Retina (tissue), 1 donor: ENCODE data around the gene FCN3.
"Not testable (repeated sequence)": the region's sequence is repeated elsewhere in the genome, so short reads cannot be mapped to it uniquely, and the experiment has no call there.

ENCODE experiments used
- DNase-seq: peaks from one replicate; pipeline ENCODE4 v3.0.0-alpha.2; 2016

The FCN3 gene

GRCh38 chr1:27374362-27375086, at the start of gene FCN3:
Gene FCN3, minus strand, starts transcription at chr1:27374824. Its CDS starts 6 bp downstream, at chr1:27374818.
- no peak for DNase-seq

DNA sequence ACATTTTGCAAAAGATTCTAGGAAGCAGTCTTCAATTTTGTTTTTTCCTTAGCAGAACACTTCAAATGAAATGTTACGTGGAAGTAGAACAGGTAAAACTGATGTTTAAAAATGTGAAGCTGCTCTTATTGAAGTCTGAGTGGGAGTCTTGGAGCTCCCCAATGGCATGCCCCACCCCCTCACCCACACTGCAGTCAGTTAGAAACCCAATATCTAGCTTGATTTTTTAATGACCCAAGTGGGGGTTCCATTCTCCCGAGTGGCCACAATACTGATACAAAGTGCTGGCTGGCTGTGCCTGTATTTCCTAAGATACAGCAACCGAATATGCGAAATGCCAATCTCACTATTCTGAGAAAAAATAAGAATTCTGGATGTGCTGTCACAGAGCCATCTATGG, 49.1 kb upstream of the FCN3 start:
- DNase-seq, result no peak

DNA sequence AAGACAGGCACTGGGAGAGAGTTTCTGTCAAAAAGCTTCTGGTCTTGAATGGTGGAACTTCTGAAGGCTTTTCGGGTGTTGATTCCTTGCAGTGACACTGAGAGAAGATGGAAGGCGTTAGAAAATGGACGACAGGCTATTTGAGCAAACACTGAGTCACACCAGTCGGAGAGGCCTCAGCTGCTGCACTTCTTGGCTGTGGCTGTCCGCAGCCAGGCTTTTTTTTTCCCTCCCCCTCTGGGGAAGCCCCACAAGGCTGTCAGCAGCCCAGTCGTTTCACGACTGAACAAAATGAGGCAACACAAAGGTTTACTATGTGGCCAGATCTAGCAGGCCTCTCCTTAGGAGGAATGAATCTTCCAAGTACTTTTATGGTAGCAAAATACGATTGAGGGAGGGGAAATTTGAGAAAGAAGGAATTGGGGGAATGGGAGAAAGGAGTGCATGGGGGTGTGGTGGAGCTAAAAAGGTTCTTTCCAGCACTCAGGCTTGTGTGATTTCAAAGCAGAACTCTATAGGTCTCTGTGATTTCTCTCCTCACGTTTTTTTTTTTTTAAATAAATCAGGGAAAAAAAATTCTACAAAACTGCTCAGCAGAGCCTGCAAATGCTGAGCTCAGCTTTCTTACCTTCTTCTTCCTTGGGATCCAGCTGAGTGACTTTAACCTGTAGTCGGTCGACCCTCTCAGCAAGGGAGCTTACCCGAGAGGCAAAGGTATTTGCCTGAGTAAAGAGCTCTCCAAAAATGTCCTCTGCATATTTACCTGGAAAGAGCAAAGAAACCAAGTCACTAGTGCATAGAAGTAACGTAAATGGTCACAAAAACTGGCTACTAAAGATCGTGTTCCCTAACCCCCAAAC, 43.9 kb upstream of the FCN3 start:
- DNase-seq, result no peak

GRCh38 chr1:27417713-27418112, 43.1 kb upstream of the FCN3 start:
- DNase-seq, result no peak

DNA sequence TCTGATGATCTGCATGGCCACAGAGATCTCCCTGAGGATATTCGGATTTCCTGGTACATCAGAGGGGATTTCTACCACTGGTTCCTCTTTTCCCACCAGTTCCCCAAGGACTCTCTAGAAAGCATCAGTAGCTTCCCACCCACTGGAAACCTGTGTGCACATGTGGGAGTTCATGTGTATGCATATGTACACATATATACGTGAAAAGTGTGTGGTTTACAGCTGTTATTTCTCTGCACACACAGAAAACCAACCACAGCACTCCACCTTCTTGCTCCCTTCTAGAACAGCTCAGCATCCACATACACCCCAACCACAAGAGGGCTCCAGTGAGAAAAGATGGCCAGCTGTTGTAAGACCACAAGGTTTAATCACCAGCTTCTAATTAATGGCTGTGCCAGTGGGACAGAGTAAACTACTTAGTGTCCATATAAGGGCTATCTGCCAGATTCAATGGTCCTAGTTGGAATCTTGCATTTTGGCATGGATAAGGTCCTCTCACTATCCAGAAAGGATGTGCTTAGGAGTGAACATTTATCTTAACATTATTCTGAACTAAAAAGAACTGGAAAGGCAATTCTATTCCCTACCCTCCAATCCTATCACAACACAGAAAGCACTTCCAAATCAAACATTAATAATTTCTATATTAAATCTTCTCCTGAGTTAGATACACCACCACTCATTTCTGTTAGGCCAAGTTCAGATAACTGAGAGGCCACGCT, 41.9 kb upstream of the FCN3 start:
- DNase-seq, result no peak

- DNase-seq, result no peak
Observed at GRCh38 chr1:27414091-27414490, 39.5 kb upstream of the FCN3 start.

GRCh38 chr1:27413004-27413403, 38.4 kb upstream of the FCN3 start:
- no peak for DNase-seq

DNA sequence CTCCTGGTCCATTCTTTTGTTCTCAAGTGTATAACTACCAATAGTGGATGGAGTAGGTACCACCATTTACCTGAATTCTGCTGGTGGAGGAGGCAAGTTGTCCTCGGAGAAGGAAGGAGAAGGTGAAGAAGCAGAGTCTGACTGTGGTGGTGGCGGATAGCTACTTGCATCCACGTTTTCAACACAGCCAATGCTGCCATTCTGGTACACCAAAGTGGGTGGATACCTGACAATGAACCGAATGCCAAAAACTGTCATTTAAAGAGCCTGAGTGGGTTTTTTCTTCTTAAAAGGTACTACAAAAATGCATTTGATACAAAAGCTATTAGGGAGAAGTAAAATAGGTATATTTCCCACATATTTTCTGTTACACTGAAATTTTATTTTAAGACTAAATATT, 37.9 kb upstream of the FCN3 start:
- DNase-seq, result no peak

DNA sequence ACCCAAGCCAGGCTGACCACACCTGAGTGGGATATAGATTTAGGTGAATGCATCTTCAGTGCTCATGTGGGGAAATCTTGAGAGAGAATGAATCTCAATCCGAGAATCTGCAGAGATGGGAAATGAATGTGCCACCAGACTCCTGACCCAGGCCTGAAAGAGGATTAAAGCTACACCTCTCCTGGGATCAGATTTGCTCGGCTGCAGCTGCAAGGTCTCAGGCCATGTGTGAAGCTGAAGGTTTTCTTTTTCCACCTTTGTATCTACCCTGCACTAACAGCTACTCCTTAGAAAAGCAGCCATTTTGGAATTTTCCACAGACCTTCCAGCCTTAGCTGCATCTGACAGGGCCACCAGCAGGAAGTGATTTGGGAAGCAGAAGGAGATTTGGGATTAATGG, 36.1 kb upstream of the FCN3 start:
- no peak for DNase-seq

GRCh38 chr1:27409669-27410068, 35.0 kb upstream of the FCN3 start:
- no peak for DNase-seq

GRCh38 chr1:27408151-27408550, 33.5 kb upstream of the FCN3 start:
- no peak for DNase-seq

GRCh38 chr1:27406791-27407190, 32.2 kb upstream of the FCN3 start:
- DNase-seq, result not testable (repeated sequence)

DNA sequence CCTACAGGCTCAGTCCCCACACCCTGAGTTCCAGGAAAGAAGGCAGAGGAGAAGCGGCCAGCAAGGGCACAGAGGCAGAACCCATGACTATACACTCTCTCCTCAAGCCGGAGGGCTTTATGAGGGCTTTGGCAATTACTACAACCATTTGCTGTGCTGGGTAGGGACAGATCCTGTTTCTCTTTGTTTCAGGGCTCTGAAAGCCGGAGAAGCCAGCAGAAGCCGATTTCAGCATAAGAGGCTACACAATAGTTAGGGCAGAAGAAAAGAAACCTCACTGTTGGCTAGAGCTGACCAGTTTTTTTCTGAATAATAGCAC, 31.7 kb upstream of the FCN3 start:
- no peak for DNase-seq

DNA sequence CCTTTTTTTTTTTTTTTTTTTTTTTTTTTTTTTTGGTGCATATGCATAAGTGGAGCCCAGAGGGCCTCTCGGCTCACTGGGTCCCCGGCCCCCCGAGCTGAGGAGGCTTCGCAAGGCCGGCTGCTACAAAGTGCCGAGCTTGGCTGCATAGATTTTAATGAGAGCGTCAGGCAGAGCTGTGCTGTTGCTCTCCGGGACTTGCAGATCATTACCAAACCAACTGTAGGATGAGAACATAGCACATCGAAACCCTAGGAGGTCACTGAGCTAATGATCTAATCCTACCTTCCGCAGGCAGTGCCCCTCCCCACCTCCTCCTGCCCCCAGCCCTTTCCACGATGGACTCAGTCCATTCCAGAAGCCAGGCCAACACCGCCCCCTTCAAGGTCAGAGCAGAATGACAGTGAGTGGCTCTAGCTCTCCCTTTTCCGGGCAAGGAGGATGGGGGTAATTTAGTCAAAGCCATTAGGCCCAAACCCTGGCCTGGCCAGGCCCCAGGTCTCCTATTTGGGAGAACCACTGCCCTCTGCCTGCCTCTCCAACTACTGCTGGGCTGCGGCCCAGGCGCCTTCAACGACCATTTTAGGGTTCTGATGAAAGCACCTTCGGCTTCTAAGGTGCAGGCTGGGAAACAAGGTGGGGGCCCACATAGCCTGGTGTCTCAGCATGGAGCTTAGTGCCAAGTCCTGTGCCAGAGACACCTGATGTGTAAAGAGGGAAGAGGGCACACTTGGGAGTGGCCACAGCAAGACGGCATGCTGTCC, 31.2 kb upstream of the FCN3 start:
- DNase-seq, result peak; percentile 68

DNA sequence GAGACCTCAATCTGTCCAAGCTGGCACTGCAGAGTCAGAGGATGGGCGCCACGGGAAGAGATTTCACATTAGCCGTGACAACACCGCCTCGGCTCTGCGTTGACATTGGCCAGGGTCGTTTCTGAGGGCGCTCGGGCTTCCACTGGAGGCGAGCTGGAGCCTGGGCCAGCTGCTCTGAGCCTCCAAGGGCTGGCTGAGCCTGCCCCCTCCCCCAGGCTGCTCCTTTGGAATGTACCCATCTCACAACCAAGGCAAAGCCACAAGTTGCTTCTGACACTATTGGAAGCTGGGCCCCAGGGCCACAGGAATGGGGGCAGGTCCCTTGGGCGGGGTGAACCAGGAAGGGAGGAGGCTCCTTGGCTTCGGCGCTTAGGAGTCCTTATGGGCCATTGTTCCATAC, 30.4 kb upstream of the FCN3 start:
- DNase-seq, result peak; percentile 59

GRCh38 chr1:27403931-27404330, 29.3 kb upstream of the FCN3 start:
- no peak for DNase-seq

- no peak for DNase-seq
Observed at GRCh38 chr1:27403065-27403726, 28.6 kb upstream of the FCN3 start.

GRCh38 chr1:27402349-27402754, 27.7 kb upstream of the FCN3 start:
- peak; percentile 20 for DNase-seq

GRCh38 chr1:27400963-27401341, 26.3 kb upstream of the FCN3 start:
- peak; percentile 32 for DNase-seq

DNA sequence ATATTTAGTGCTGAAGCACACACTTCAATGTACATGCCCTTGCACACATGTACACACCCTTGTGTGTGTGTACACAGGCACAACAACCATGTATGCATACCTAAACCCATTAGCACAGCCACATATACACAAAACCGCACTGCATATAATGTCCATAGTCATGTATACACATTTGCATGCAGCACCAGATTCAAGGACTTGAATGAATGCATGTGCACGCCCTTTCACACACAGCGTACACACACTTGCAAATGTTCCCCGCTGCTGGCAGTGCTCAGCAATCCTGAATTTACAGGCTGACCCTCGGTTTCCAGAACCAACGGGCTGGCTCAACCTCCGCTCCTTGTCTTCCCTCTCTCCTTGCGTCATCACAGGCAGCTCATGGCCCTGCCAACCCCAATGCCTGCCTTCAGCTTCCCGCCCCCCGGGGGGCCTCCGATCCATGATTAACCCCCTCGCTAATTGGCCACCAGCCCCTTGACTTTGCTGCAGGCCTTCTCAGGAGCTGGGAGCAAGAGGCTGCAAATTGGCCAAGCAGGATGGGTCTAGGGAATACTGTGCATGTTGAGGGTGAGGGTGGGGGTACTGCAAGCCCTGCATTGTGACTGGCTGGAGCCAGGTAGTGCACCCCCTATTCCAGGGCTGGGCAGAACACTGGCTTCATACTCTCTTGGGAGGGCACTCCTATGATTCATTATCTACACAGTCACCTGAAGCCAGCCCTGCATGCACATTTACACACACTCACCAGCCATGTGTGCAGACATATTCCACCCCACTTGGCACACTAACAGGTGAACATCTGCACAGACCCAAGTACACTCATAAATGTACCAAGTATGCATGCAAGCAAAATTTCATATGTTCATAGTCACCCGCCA, 25.7 kb upstream of the FCN3 start:
- DNase-seq, result peak; percentile 63

GRCh38 chr1:27399251-27400025, 24.8 kb upstream of the FCN3 start:
- peak; percentile 77 for DNase-seq
